ENCODE results near the gene ZSWIM4.

DNA sequence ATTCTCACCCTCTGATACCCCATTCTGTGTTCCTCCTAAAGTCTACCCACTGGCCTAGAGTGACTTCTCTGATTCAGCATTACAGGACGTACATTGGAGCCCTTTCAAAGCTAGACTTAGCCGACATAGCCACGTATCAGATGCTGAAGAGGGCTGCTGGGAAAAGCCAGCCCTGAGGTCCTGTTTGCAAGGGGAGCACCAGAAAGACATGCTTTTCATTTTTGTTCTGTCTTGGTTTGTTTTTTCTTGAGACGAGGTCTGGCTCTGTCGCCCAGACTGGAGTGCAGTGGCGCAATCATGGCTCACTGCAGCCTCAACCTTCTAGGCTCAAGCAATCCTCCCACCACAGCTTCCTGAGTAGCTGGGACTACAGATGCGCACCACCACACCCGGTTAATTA lies 6.3 kb upstream of the ZSWIM4 start:
- TF ChIP-seq, protein P1, sequence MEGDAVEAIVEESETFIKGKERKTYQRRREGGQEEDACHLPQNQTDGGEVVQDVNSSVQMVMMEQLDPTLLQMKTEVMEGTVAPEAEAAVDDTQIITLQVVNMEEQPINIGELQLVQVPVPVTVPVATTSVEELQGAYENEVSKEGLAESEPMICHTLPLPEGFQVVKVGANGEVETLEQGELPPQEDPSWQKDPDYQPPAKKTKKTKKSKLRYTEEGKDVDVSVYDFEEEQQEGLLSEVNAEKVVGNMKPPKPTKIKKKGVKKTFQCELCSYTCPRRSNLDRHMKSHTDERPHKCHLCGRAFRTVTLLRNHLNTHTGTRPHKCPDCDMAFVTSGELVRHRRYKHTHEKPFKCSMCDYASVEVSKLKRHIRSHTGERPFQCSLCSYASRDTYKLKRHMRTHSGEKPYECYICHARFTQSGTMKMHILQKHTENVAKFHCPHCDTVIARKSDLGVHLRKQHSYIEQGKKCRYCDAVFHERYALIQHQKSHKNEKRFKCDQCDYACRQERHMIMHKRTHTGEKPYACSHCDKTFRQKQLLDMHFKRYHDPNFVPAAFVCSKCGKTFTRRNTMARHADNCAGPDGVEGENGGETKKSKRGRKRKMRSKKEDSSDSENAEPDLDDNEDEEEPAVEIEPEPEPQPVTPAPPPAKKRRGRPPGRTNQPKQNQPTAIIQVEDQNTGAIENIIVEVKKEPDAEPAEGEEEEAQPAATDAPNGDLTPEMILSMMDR (IDR thresholded peaks at IDR 0.05; ENCODE audit: low read depth, low read length, poor library complexity, severe bottlenecking): no peak
- no peak for TF ChIP-seq EZH2phosphoT487 (IDR thresholded peaks at IDR 0.05; ENCODE audit: borderline replicate concordance, low read length)
